Measurements from ENCODE around the gene HDAC4. TPM values are rescaled to one million over a fixed set of nuclear protein-coding genes. Genes with fewer than 3 reads are reported as not detected.

HDAC4 gene
- polyA plus RNA-seq, 2 of the 4 experiments (the other 2 are of a cell fraction): 8.6 to 10.4 TPM

GRCh38 chr2:239008677-239009588 is 391.9 kb downstream of the HDAC4 start:
- CTCF ChIA-PET: interaction anchor here (0.6 kb wide), 1 partner anchor 11 kb away, joined by 3 read pairs; no protein-coding TSS in a partner anchor
- H3K9me3 ChIP-seq: no peaks in the 10 kb centered on the region
- FAIRE-seq (no peak), DNase-seq (ENCODE audit: low read depth in 1 of 2, low spot score in 1 of 2) (no peak), ATAC-seq (no peak)
- TF ChIP-seq TP53 (CRISPR knock-in tag; IDR thresholded peaks at IDR 0.05) (no peak), CBX8 (IDR thresholded peaks at IDR 0.05) (no peak), MYC (IDR thresholded peaks at IDR 0.05; ENCODE audit: borderline replicate concordance, low read length) (no peak), HMGXB4 (CRISPR knock-in tag; IDR thresholded peaks at IDR 0.05; ENCODE audit: borderline replicate concordance) (no peak)
- H3K4me2 ChIP-seq: no peak overlapping the region
- no peak overlapping the region for H3K27ac ChIP-seq
- no peak overlapping the region for H3K4me3 ChIP-seq
- POLR2A ChIA-PET: no interaction called here
- no peaks in the 10 kb centered on the region for H3K4me1 ChIP-seq
- 76% methylated on average over 35 of the region's 35 CpGs for WGBS (ENCODE audit: missing lambda C conversion rate)

GRCh38 chr2:239008004-239008403 is 392.8 kb downstream of the HDAC4 start:
- Histone ChIP-seq H3K4me1 (peaks cover 3% of the 10 kb centered on the region; the same call in 1 of the 3 replicates), H3K4me3 (no peak overlapping the region), H3K4me2 (no peak overlapping the region), H3K27ac (no peak overlapping the region), H3K9me3 (no peaks in the 10 kb centered on the region)
- POLR2A ChIA-PET: no interaction called here
- no peak for TF ChIP-seq CBX8 (IDR thresholded peaks at IDR 0.05)
- TF ChIP-seq HMGXB4 (CRISPR knock-in tag; IDR thresholded peaks at IDR 0.05; ENCODE audit: borderline replicate concordance): no peak
- WGBS (ENCODE audit: missing lambda C conversion rate): 72% methylated on average over 12 of the region's 12 CpGs
- CTCF ChIA-PET: no interaction called here
- FAIRE-seq (no peak), ATAC-seq (no peak), DNase-seq (ENCODE audit: low read depth in 1 of 2, low spot score in 1 of 2) (no peak)

- Histone ChIP-seq H3K27ac (no peak overlapping the region), H3K4me2 (no peak overlapping the region), H3K4me3 (no peak overlapping the region), H3K4me1 (peaks cover 5% of the 10 kb centered on the region; the same call in 1 of the 3 replicates), H3K9me3 (no peaks in the 10 kb centered on the region)
- WGBS (ENCODE audit: missing lambda C conversion rate): 50% methylated on average over 10 of the region's 10 CpGs
- ChIA-PET POLR2A (no interaction called here), CTCF (interaction anchor here (1.2 kb wide), 1 partner anchor 22 kb away, joined by 3 read pairs; no protein-coding TSS in a partner anchor)
- peak in 1 of 2 experiments; percentile 26 for DNase-seq (ENCODE audit: low read depth in 1 of 2, low spot score in 1 of 2)
- ATAC-seq: peak; percentile 48 to 56; a peak in 4 of 6 replicates
- FAIRE-seq: no peak
- TF ChIP-seq HOXA7 (CRISPR knock-in tag; IDR thresholded peaks at IDR 0.05) (no peak), FOSL2 (IDR thresholded peaks at IDR 0.05) (no peak), FOSL2 (CRISPR knock-in tag; IDR thresholded peaks at IDR 0.05) (no peak), JUN (IDR thresholded peaks at IDR 0.05) (no peak), JUNB (IDR thresholded peaks at IDR 0.05) (no peak)
Observed at GRCh38 chr2:239006622-239007285, 394.1 kb downstream of the HDAC4 start.

GRCh38 chr2:239005586-239005985 is 395.2 kb downstream of the HDAC4 start:
- POLR2A ChIA-PET: no interaction called here

More at GRCh38 chr2:239005586-239005985, 395.2 kb downstream of the HDAC4 start:
- TF ChIP-seq KDM1A (IDR thresholded peaks at IDR 0.05; ENCODE audit: low read depth) (no peak), HEYL (CRISPR knock-in tag; IDR thresholded peaks at IDR 0.05) (no peak), RNF2 (IDR thresholded peaks at IDR 0.05; ENCODE audit: borderline replicate concordance, low read depth) (no peak), TP53 (CRISPR knock-in tag; IDR thresholded peaks at IDR 0.05) (no peak), MAX (IDR thresholded peaks at IDR 0.05) (no peak), SREBF2 (IDR thresholded peaks at IDR 0.05) (no peak), BCL3 (IDR thresholded peaks at IDR 0.05) (no peak), GATA3 (IDR thresholded peaks at IDR 0.05; ENCODE audit: borderline replicate concordance) (no peak)
- Histone ChIP-seq H3K4me3 (no peak overlapping the region), H3K4me2 (no peak overlapping the region), H3K27ac (no peak overlapping the region), H3K9me3 (0 out of 3 replicates have a peak, but pooled peaks cover 3% of the 10 kb centered on the region), H3K4me1 (peaks cover 5% of the 10 kb centered on the region; the same call in 1 of the 3 replicates)
- DNase-seq (ENCODE audit: low read depth in 1 of 2, low spot score in 1 of 2): no peak
- 58% methylated on average over 4 of the region's 4 CpGs for WGBS (ENCODE audit: missing lambda C conversion rate)
- ATAC-seq: no peak
- no peak for FAIRE-seq
- CTCF ChIA-PET: interaction anchor here (0.9 to 1.2 kb wide), 2 partner anchors 8 to 21 kb away, joined by 3 read pairs; no protein-coding TSS in a partner anchor

All from A549 (cell line).